H9 (cell line): ENCODE data around the gene CHD6. TPM values are rescaled to one million over a fixed set of nuclear protein-coding genes. Genes with fewer than 3 reads are reported as not detected.

Experiments
- DNase-seq: peaks from one replicate; pipeline ENCODE4 v3.0.0-alpha.2; 2017
- H2AFZ ChIP-seq: one replicate; pipeline ENCODE4 v1.6.1; 2013; ENCODE audit warnings: mild to moderate bottlenecking, low read length, control low read depth, moderate library complexity
- H2AK5ac ChIP-seq: 2 replicates; pipeline ENCODE4 v1.6.1; 2013; ENCODE audit warnings: low read length, control low read depth, mixed read lengths; ENCODE audit not compliant: insufficient read length
- H2BK120ac ChIP-seq: one replicate; pipeline ENCODE4 v1.6.1; 2013; ENCODE audit warnings: low read depth, mild to moderate bottlenecking, low read length, control low read depth, inconsistent platforms; ENCODE audit not compliant: poor library complexity, severe bottlenecking
- H2BK12ac ChIP-seq: 2 replicates; pipeline ENCODE4 v1.6.1; 2013; ENCODE audit warnings: low read length, control low read depth, mixed read lengths, low read depth; ENCODE audit not compliant: insufficient read length
- H2BK15ac ChIP-seq: 2 replicates; pipeline ENCODE4 v1.6.1; 2013; ENCODE audit warnings: low read depth, low read length, control low read depth
- H2BK20ac ChIP-seq: one replicate; pipeline ENCODE4 v1.6.1; 2013; ENCODE audit warnings: low read depth, mild to moderate bottlenecking, low read length, control low read depth, inconsistent platforms; ENCODE audit not compliant: poor library complexity, severe bottlenecking
- H2BK5ac ChIP-seq: 2 replicates; pipeline ENCODE4 v1.6.1; 2013; ENCODE audit warnings: low read length, control low read depth, mixed read lengths; ENCODE audit not compliant: insufficient read length
- H3K14ac ChIP-seq: 2 replicates; pipeline ENCODE4 v1.6.1; 2013; ENCODE audit warnings: low read length, control low read depth; ENCODE audit not compliant: insufficient read depth
- H3K18ac ChIP-seq: 2 replicates; pipeline ENCODE4 v1.6.1; 2013; ENCODE audit warnings: low read depth, mild to moderate bottlenecking, mixed read lengths, low read length, control low read depth; ENCODE audit not compliant: insufficient read length
- H3K23ac ChIP-seq: 2 replicates; pipeline ENCODE4 v1.6.1; 2013; ENCODE audit warnings: low read length, control low read depth, mixed read lengths, low read depth; ENCODE audit not compliant: insufficient read length
- H3K23me2 ChIP-seq: 2 replicates; pipeline ENCODE4 v1.6.1; 2013; ENCODE audit warnings: low read depth, mild to moderate bottlenecking, mixed read lengths, low read length, control low read depth; ENCODE audit not compliant: insufficient read length, poor library complexity, severe bottlenecking
- H3K27ac ChIP-seq: 2 replicates; pipeline ENCODE4 v1.5.1; 2013; ENCODE audit warnings: low read length, control low read depth, mixed read lengths, low read depth; ENCODE audit not compliant: insufficient read length
- H3K27me3 ChIP-seq: 2 replicates; pipeline ENCODE4 v1.6.1; 2013; ENCODE audit warnings: low read length, control low read depth, inconsistent platforms; ENCODE audit not compliant: insufficient read depth
- H3K4ac ChIP-seq: 2 replicates; pipeline ENCODE4 v1.6.1; 2013; ENCODE audit warnings: low read depth, mild to moderate bottlenecking, control low read depth, inconsistent platforms, low read length, moderate library complexity
- H3K4me1 ChIP-seq: 2 replicates; pipeline ENCODE4 v1.6.1; 2013; ENCODE audit warnings: low read length, control low read depth, inconsistent platforms; ENCODE audit not compliant: insufficient read depth
- H3K4me2 ChIP-seq: 2 replicates; pipeline ENCODE4 v1.6.1; 2013; ENCODE audit warnings: low read length, control low read depth, mixed read lengths; ENCODE audit not compliant: insufficient read length, insufficient read depth
- H3K56ac ChIP-seq: 2 replicates; pipeline ENCODE4 v1.6.1; 2013; ENCODE audit warnings: low read depth, mild to moderate bottlenecking, mixed read lengths, low read length, control low read depth; ENCODE audit not compliant: insufficient read length
- H3K79me1 ChIP-seq: 2 replicates; pipeline ENCODE4 v1.6.1; 2013; ENCODE audit warnings: low read depth, mild to moderate bottlenecking, moderate library complexity, low read length, control low read depth, inconsistent platforms; ENCODE audit not compliant: insufficient read depth, poor library complexity, severe bottlenecking
- H3K79me2 ChIP-seq: 2 replicates; pipeline ENCODE4 v1.6.1; 2013; ENCODE audit warnings: low read length, control low read depth, inconsistent platforms; ENCODE audit not compliant: insufficient read depth
- H3K9ac ChIP-seq: 2 replicates; pipeline ENCODE4 v1.6.1; 2013; ENCODE audit warnings: low read length, control low read depth, mixed read lengths; ENCODE audit not compliant: insufficient read length; ENCODE audit errors: extremely low read depth
- H3K9me3 ChIP-seq: one replicate; pipeline ENCODE4 v1.6.1; 2013; ENCODE audit warnings: low read depth, low read length, inconsistent platforms; ENCODE audit not compliant: control insufficient read depth
- H3T11ph ChIP-seq: one replicate; pipeline ENCODE4 v1.6.1; 2013; ENCODE audit warnings: mild to moderate bottlenecking, low read length, control low read depth, inconsistent platforms
- H4K20me1 ChIP-seq: one replicate; pipeline ENCODE4 v1.6.1; 2013; ENCODE audit not compliant: control insufficient read depth, insufficient read length, insufficient read depth
- H4K5ac ChIP-seq: 2 replicates; pipeline ENCODE4 v1.6.1; 2013; ENCODE audit warnings: low read depth, mild to moderate bottlenecking, mixed read lengths, low read length, control low read depth; ENCODE audit not compliant: insufficient read length
- H4K8ac ChIP-seq: replicated peaks from 2 replicates; pipeline ENCODE4 v1.6.1; 2013; ENCODE audit warnings: low read length, control low read depth, mixed read lengths, low read depth; ENCODE audit not compliant: insufficient read length
- H4K91ac ChIP-seq: 2 replicates; pipeline ENCODE4 v1.6.1; 2013; ENCODE audit warnings: low read depth, mild to moderate bottlenecking, moderate library complexity, mixed read lengths, low read length, control low read depth; ENCODE audit not compliant: insufficient read length
- H3K27ac Mint-ChIP-seq, 3 experiments: 2 replicates in 2 of 3; 3 replicates in 1 of 3; pipeline ENCODE4 v1.8.0; 2020 to 2021; ENCODE audit warnings: mixed read lengths in 3 of 3, mild to moderate bottlenecking in 1 of 3, moderate library complexity in 1 of 3
- H3K27me3 Mint-ChIP-seq: 2 replicates; pipeline ENCODE4 v1.8.0; 2021; ENCODE audit warnings: low read depth, mild to moderate bottlenecking, moderate library complexity, mixed read lengths
- H3K36me3 Mint-ChIP-seq, 3 experiments: 2 replicates in 2 of 3; 3 replicates in 1 of 3; pipeline ENCODE4 v1.8.0; 2020 to 2021; ENCODE audit warnings: low read depth in 3 of 3, mixed read lengths in 3 of 3; ENCODE audit not compliant: insufficient read depth in 1 of 3
- H3K4me1 Mint-ChIP-seq, 2 experiments: 2 replicates each; pipeline ENCODE4 v1.8.0; 2020; ENCODE audit warnings: mixed read lengths in 2 of 2
- H3K4me3 Mint-ChIP-seq, 2 experiments: 2 replicates in 1 of 2; 3 replicates in 1 of 2; pipeline ENCODE4 v1.8.0; 2020 to 2021; ENCODE audit warnings: mild to moderate bottlenecking in 2 of 2, mixed read lengths in 2 of 2, moderate library complexity in 1 of 2
- H3K9me3 Mint-ChIP-seq, 2 experiments: 2 replicates in 1 of 2; 3 replicates in 1 of 2; pipeline ENCODE4 v1.8.0; 2020; ENCODE audit warnings: mild to moderate bottlenecking in 2 of 2, mixed read lengths in 2 of 2, moderate library complexity in 1 of 2
- CTCF ChIP-seq: fragments of 200-600 bp; sonication (generic); conservative IDR thresholded peaks from 3 replicates; pipeline ENCODE4 v1.8.0; 2021; ENCODE audit warnings: antibody characterized with exemption, mild to moderate bottlenecking
- WGBS: extraction: QIAGEN DNeasy Blood & Tissue Kit; methylation state at CpG from one replicate; pipeline ENCODE4 v1.1.7; 2013; ENCODE audit warnings: missing lambda C conversion rate, low lambda C conversion rate, mixed read lengths; ENCODE audit not compliant: insufficient read length; ENCODE audit errors: extremely low coverage; 5-methylcytosine and 5-hydroxymethylcytosine counted together
- total RNA-seq: library from RNA; stranded (reverse); gene quantifications from 2 replicates; pipeline ENCODE4 v1.2.1, GENCODE V29; 2021

The CHD6 gene
- total RNA-seq, 1 experiment from 2014 or later = 51.5 TPM

GRCh38 chr20:41618807-41619311 is 682 bp upstream of the CHD6 start:
- Histone ChIP-seq H3K23ac (no peak overlapping the region), H4K5ac (no peak overlapping the region), H3K9ac (peak overlapping the region; percentile 6), H3K18ac (peak overlapping the region; percentile 37), H2BK5ac (no peak overlapping the region), H3K4me2 (peak overlapping the region; percentile 63), H4K20me1 (no peaks in the 10 kb centered on the region), H3K4ac (no peak overlapping the region), H3T11ph (no peak overlapping the region), H3K23me2 (peaks cover 9% of the 10 kb centered on the region), H3K4me1 (peaks cover 3% of the 10 kb centered on the region; the same call in 1 of the 2 replicates), H2BK120ac (no peak overlapping the region), H4K91ac (no peak overlapping the region), H2BK20ac (no peak overlapping the region), H3K9me3 (no peaks in the 10 kb centered on the region), H4K8ac (no peak overlapping the region), H2BK15ac (no peak overlapping the region), H2BK12ac (no peak overlapping the region), H3K27ac (no peak overlapping the region), H3K56ac (no peak overlapping the region), H3K14ac (peak overlapping the region; percentile 54; the same call in 1 of the 2 replicates), H3K27me3 (no peaks in the 10 kb centered on the region), H3K79me2 (peaks cover 27% of the 10 kb centered on the region; the same call in 1 of the 2 replicates), H2AK5ac (no peak overlapping the region), H2AFZ (no peak overlapping the region), H3K79me1 (peaks cover 4% of the 10 kb centered on the region)
- no peak for TF ChIP-seq CTCF
- H3K4me1 Mint-ChIP-seq = peaks cover 44 to 45% of the 10 kb centered on the region in 2 experiments
- no peak for DNase-seq
- no peaks in the 10 kb centered on the region for H3K9me3 Mint-ChIP-seq
- peak overlapping the region in 1 of 3 experiments; percentile 77; a peak in 3 of 7 replicates for H3K27ac Mint-ChIP-seq
- no CpG with 5 or more reads among the region's 30 CpGs for WGBS
- peak overlapping the region; percentile 76 to 88 for H3K4me3 Mint-ChIP-seq
- H3K36me3 Mint-ChIP-seq = no peaks in the 10 kb centered on the region
- H3K27me3 Mint-ChIP-seq = peaks cover 1% of the 10 kb centered on the region
